Thymus (tissue), 11 donors: ENCODE measurements around the gene PTPRA. TPM values are rescaled to one million over a fixed set of nuclear protein-coding genes. Genes with fewer than 3 reads are reported as not detected.
"Not testable (repeated sequence)": the region's sequence is repeated elsewhere in the genome, so short reads cannot be mapped to it uniquely, and the experiment has no call there.

Source experiments
- DNase-seq, 9 donors: peaks; one replicate each; pipeline ENCODE4 v3.0.0-alpha.2; 2013; ENCODE audit warnings: low spot score in 9 of 9, low read depth in 6 of 9, missing footprints in 1 of 9
- H3K27ac ChIP-seq, 2 donors: one replicate each; pipeline ENCODE4 v1.5.1; 2013; ENCODE audit warnings: control low read depth in 1 of 2, low read depth in 1 of 2, low read length in 1 of 2, mild to moderate bottlenecking in 1 of 2, moderate library complexity in 1 of 2
- H3K27me3 ChIP-seq, 2 donors: one replicate each; pipeline ENCODE4 v1.5.1; 2013; ENCODE audit warnings: low read length in 1 of 2; ENCODE audit not compliant: control insufficient read depth in 2 of 2, insufficient read depth in 1 of 2
- H3K36me3 ChIP-seq, 2 donors: one replicate each; pipeline ENCODE4 v1.5.1; 2013; ENCODE audit warnings: low read length in 1 of 2, mild to moderate bottlenecking in 1 of 2, moderate library complexity in 1 of 2; ENCODE audit not compliant: control insufficient read depth in 2 of 2, insufficient read depth in 2 of 2
- H3K4me1 ChIP-seq, 2 donors: one replicate each; pipeline ENCODE4 v1.5.1; 2013; ENCODE audit warnings: low read length in 2 of 2; ENCODE audit not compliant: control insufficient read depth in 2 of 2, insufficient read depth in 2 of 2
- H3K4me3 ChIP-seq, 2 donors: one replicate each; pipeline ENCODE4 v1.5.1; 2013; ENCODE audit warnings: low read length in 2 of 2, control low read depth in 1 of 2, mild to moderate bottlenecking in 1 of 2
- H3K9me3 ChIP-seq, 2 donors: one replicate each; pipeline ENCODE4 v1.5.1; 2013; ENCODE audit warnings: low read length in 1 of 2, mild to moderate bottlenecking in 1 of 2; ENCODE audit not compliant: control insufficient read depth in 2 of 2, insufficient read depth in 1 of 2
- WGBS: extraction: QIAGEN DNeasy Blood & Tissue Kit; methylation state at CpG from one replicate; pipeline ENCODE4 v1.1.7; 2013; 5-methylcytosine and 5-hydroxymethylcytosine counted together
- polyA plus RNA-seq: library from polyadenylated mRNA; stranded (reverse); fragments of 200-250 nt; gene quantifications from one replicate; pipeline ENCODE4 v1.2.3, GENCODE V29; 2013
- total RNA-seq: library from RNA; stranded (reverse); fragments of 120-200 nt; gene quantifications from one replicate; pipeline ENCODE4 v1.2.4, GENCODE V29; 2013
- donor health status: healthy.

Gene PTPRA
- total and polyA plus RNA-seq, 2 donors, result 35.5 to 55.0 TPM

- H3K4me1 ChIP-seq, result no peaks in the 10 kb centered on the region
- no peaks in the 10 kb centered on the region for H3K27me3 ChIP-seq
- H3K9me3 ChIP-seq, result no peaks in the 10 kb centered on the region
- no peak overlapping the region for H3K4me3 ChIP-seq
- H3K27ac ChIP-seq, result no peak overlapping the region
- DNase-seq, result no peak
- H3K36me3 ChIP-seq, result no peaks in the 10 kb centered on the region
- WGBS, result 97% methylated on average over 3 of the region's 3 CpGs
These were observed 186.2 kb downstream of the PTPRA start for GRCh38 chr20:3059489-3059888.

DNA sequence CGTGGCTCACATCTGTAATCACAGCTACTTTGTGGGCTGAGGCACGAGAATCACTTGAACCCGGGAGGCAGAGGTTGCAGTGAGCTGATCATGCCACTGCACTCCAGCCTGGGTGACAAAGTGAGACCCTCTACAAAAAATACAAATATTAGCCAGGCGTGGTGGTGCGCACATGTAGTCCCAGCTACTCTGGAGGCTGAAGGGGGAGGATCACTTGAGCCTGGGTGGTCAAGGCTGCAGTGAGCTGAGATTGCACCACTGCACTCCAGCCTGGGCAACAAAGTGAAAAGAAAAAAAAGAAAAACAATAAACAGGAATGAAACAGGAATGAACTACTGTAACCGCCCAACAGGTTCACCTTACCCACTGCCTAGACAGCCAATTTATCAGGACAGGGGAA is 190.8 kb downstream of the PTPRA start:
- not testable (repeated sequence) for H3K27me3 ChIP-seq, H3K4me1 ChIP-seq, H3K27ac ChIP-seq, DNase-seq, H3K36me3 ChIP-seq, H3K4me3 ChIP-seq, H3K9me3 ChIP-seq
- 87% methylated on average over 6 of the region's 6 CpGs for WGBS

DNA sequence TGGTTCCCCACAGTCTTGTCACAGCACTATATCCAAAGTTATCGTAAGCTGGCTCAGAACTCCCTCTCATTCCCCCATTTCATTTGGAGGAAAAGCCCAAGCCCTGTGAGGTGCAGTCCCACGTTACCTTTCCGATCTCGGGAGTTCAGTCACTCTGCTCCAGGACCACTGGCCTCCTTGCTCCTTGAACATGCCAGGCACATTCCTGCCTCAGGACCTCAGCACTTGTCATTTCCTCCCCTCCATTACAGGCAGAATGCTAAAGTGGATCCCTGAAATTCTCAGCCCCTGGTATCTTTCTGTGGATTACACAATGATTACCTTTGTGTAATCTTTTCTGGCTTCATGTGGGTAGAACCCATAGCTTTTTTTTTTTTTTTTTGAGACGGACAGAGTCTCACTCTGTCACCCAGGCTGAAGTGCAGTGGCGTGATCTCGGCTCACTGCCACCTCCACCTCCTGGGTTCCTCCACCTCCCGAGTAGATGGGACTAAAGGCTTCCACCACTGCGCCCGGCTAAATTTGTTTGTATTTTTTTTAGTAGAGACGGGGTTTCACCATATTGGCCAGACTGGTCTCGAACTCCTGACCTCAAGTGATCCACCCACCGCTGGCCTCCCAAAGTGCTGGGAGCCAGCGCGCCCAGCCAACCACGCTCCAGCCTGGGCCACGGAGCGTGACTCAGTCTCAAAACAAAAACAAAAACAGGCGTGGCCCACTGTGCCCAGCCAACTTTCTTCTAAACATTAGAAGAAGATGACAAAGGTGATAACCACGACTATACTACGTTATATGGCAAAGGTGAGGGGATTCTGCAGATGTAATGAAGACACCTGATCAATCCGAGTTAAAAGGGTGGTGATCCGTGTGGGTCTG is 194.1 kb downstream of the PTPRA start:
- Histone ChIP-seq H3K27me3 (peaks cover 12 to 23% of the 10 kb centered on the region in 2 donors), H3K27ac (no peak overlapping the region), H3K4me1 (peaks cover 0 to 1% of the 10 kb centered on the region in 2 donors), H3K36me3 (no peaks in the 10 kb centered on the region), H3K9me3 (no peaks in the 10 kb centered on the region), H3K4me3 (no peak overlapping the region)
- 88% methylated on average over 23 of the region's 23 CpGs for WGBS
- no peak for DNase-seq

GRCh38 chr20:3068075-3068474 is 194.8 kb downstream of the PTPRA start:
- WGBS, result 80% methylated on average over 8 of the region's 8 CpGs
- DNase-seq, result no peak
- Histone ChIP-seq H3K36me3 (no peaks in the 10 kb centered on the region), H3K4me1 (peaks cover 0 to 3% of the 10 kb centered on the region in 2 donors), H3K9me3 (peaks cover 0 to 2% of the 10 kb centered on the region in 2 donors), H3K27ac (no peak overlapping the region), H3K4me3 (no peak overlapping the region), H3K27me3 (peaks cover 19 to 30% of the 10 kb centered on the region in 2 donors)

- peak in 2 of 9 donors; percentile 32 to 53 for DNase-seq
- Histone ChIP-seq H3K9me3 (peaks cover 0 to 2% of the 10 kb centered on the region in 2 donors), H3K27me3 (peaks cover 20 to 33% of the 10 kb centered on the region in 2 donors), H3K36me3 (no peaks in the 10 kb centered on the region), H3K4me1 (peaks cover 0 to 3% of the 10 kb centered on the region in 2 donors), H3K4me3 (no peak overlapping the region), H3K27ac (no peak overlapping the region)
- WGBS, result 88% methylated on average over 8 of the region's 8 CpGs
These were observed 196.0 kb downstream of the PTPRA start for GRCh38 chr20:3068986-3069900.

DNA sequence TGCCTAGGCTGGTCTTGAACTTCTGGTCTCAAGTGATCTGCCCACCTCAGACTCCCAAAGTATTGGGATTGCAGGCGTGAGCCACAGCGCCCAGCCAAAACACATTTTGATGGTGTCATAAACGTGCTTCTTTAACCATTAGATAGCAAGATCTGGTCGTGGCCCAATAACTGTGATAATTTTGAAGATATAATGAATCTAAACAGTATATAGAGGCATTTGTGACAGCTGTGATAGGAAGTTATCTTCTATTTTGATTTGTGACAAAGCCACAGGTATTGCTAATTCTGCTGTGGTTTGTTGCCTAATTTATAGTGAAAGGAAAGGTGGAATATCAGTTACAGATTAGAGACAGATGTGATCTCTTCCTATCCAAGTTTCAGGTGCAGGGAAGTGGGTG is 197.4 kb downstream of the PTPRA start:
- WGBS, result 87% methylated on average over 4 of the region's 4 CpGs
- Histone ChIP-seq H3K27ac (no peak overlapping the region), H3K27me3 (peaks cover 20 to 37% of the 10 kb centered on the region in 2 donors), H3K4me3 (no peak overlapping the region), H3K36me3 (no peaks in the 10 kb centered on the region), H3K9me3 (peaks cover 0 to 2% of the 10 kb centered on the region in 2 donors), H3K4me1 (peaks cover 0 to 3% of the 10 kb centered on the region in 2 donors)
- no peak for DNase-seq

- Histone ChIP-seq H3K27ac (no peak overlapping the region), H3K9me3 (peaks cover 0 to 2% of the 10 kb centered on the region in 2 donors), H3K4me1 (peaks cover 0 to 3% of the 10 kb centered on the region in 2 donors), H3K27me3 (peaks cover 20 to 40% of the 10 kb centered on the region in 2 donors), H3K36me3 (no peaks in the 10 kb centered on the region), H3K4me3 (peak overlapping the region in 1 of 2 donors; percentile 57)
- DNase-seq, result no peak
- 71% methylated on average over 16 of the region's 16 CpGs for WGBS
These were observed 198.0 kb downstream of the PTPRA start for GRCh38 chr20:3071266-3071609.

- 8% methylated on average over 95 of the region's 95 CpGs for WGBS
- Histone ChIP-seq H3K9me3 (peaks cover 0 to 2% of the 10 kb centered on the region in 2 donors), H3K36me3 (no peaks in the 10 kb centered on the region), H3K4me1 (peaks cover 0 to 3% of the 10 kb centered on the region in 2 donors), H3K27me3 (peaks cover 20 to 41% of the 10 kb centered on the region in 2 donors), H3K27ac (no peak within 1 kb of the TSS), H3K4me3 (peak within 1 kb of the TSS in 1 of 2 donors; percentile 57)
- DNase-seq, result peak in 4 of 9 donors; percentile 40 to 68 (median 54)
These were observed 198.6 kb downstream of the PTPRA start, which contains the start of gene OXT for GRCh38 chr20:3071610-3072529. TSS of gene OXT (plus strand) at chr20:3071620. CDS start at chr20:3071656, 36 bp downstream.
